ENCODE measurements around the gene CSF1R. TPM values are rescaled to one million over a fixed set of nuclear protein-coding genes. Genes with fewer than 3 reads are reported as not detected.

CSF1R gene
- total RNA-seq, 1 experiment from 2014 or later = 1.2 TPM

- no peaks in the 10 kb centered on the region for H3K9me3 ChIP-seq (replicated peaks)
- no peak for DNase-seq (ENCODE audit: low read depth in 1 of 2, low spot score in 2 of 2)
- no peak overlapping the region for H3K4me3 ChIP-seq
- peaks cover 11% of the 10 kb centered on the region for H3K4me1 ChIP-seq (replicated peaks)
- no peak overlapping the region for H3K27ac ChIP-seq
- peaks cover 93% of the 10 kb centered on the region for H3K36me3 ChIP-seq
- H3K27me3 ChIP-seq (replicated peaks) = no peaks in the 10 kb centered on the region
These were observed 39.0 kb upstream of the CSF1R start for GRCh38 chr5:150125334-150125733.

- no peaks in the 10 kb centered on the region for H3K27me3 ChIP-seq (replicated peaks)
- peaks cover 3% of the 10 kb centered on the region for H3K4me1 ChIP-seq (replicated peaks)
- H3K27ac ChIP-seq = no peak overlapping the region
- peaks cover 93% of the 10 kb centered on the region for H3K36me3 ChIP-seq
- DNase-seq (ENCODE audit: low read depth in 1 of 2, low spot score in 2 of 2) = no peak
- no peaks in the 10 kb centered on the region for H3K9me3 ChIP-seq (replicated peaks)
- no peak overlapping the region for H3K4me3 ChIP-seq
These were observed 38.2 kb upstream of the CSF1R start for GRCh38 chr5:150124596-150124995.

- H3K9me3 ChIP-seq (replicated peaks) = no peaks in the 10 kb centered on the region
- no peak overlapping the region for H3K4me3 ChIP-seq
- no peaks in the 10 kb centered on the region for H3K4me1 ChIP-seq (replicated peaks)
- H3K27ac ChIP-seq = no peak overlapping the region
- H3K27me3 ChIP-seq (replicated peaks) = no peaks in the 10 kb centered on the region
- no peak for DNase-seq (ENCODE audit: low read depth in 1 of 2, low spot score in 2 of 2)
- H3K36me3 ChIP-seq = peaks cover 93% of the 10 kb centered on the region
These were observed 37.8 kb upstream of the CSF1R start for GRCh38 chr5:150124111-150124557.

GRCh38 chr5:150123542-150123941 is 37.2 kb upstream of the CSF1R start:
- no peak for DNase-seq (ENCODE audit: low read depth in 1 of 2, low spot score in 2 of 2)
- H3K27me3 ChIP-seq (replicated peaks) = no peaks in the 10 kb centered on the region
- no peaks in the 10 kb centered on the region for H3K4me1 ChIP-seq (replicated peaks)
- no peak overlapping the region for H3K4me3 ChIP-seq
- peaks cover 93% of the 10 kb centered on the region for H3K36me3 ChIP-seq
- H3K9me3 ChIP-seq (replicated peaks) = no peaks in the 10 kb centered on the region
- no peak overlapping the region for H3K27ac ChIP-seq

- no peak overlapping the region for H3K27ac ChIP-seq
- no peaks in the 10 kb centered on the region for H3K27me3 ChIP-seq (replicated peaks)
These were observed 36.5 kb upstream of the CSF1R start for GRCh38 chr5:150122536-150123481.

GRCh38 chr5:150122158-150122510 is 35.8 kb upstream of the CSF1R start:
- no peak for DNase-seq (ENCODE audit: low read depth in 1 of 2, low spot score in 2 of 2)
- Histone ChIP-seq H3K36me3 (peaks cover 96% of the 10 kb centered on the region), H3K27me3 (replicated peaks) (no peaks in the 10 kb centered on the region), H3K4me1 (replicated peaks) (no peaks in the 10 kb centered on the region), H3K27ac (no peak overlapping the region), H3K4me3 (no peak overlapping the region), H3K9me3 (replicated peaks) (no peaks in the 10 kb centered on the region)

More at GRCh38 chr5:150122536-150123481, 36.5 kb upstream of the CSF1R start:
- Histone ChIP-seq H3K4me3 (no peak overlapping the region), H3K9me3 (replicated peaks) (no peaks in the 10 kb centered on the region), H3K36me3 (peaks cover 93% of the 10 kb centered on the region), H3K4me1 (replicated peaks) (no peaks in the 10 kb centered on the region)
- no peak for DNase-seq (ENCODE audit: low read depth in 1 of 2, low spot score in 2 of 2)

- peaks cover 96% of the 10 kb centered on the region for H3K36me3 ChIP-seq
These were observed 35.2 kb upstream of the CSF1R start for GRCh38 chr5:150121448-150122157.

GRCh38 chr5:150120617-150121447 is 34.5 kb upstream of the CSF1R start:
- H3K4me3 ChIP-seq = no peak overlapping the region
- DNase-seq (ENCODE audit: low read depth in 1 of 2, low spot score in 2 of 2) = peak in 1 of 2 experiments; percentile 45
- no peak overlapping the region for H3K27ac ChIP-seq
- H3K27me3 ChIP-seq (replicated peaks) = no peaks in the 10 kb centered on the region
- H3K4me1 ChIP-seq (replicated peaks) = no peaks in the 10 kb centered on the region
- no peaks in the 10 kb centered on the region for H3K9me3 ChIP-seq (replicated peaks)
- peaks cover 94% of the 10 kb centered on the region for H3K36me3 ChIP-seq

More at GRCh38 chr5:150121448-150122157, 35.2 kb upstream of the CSF1R start:
- no peaks in the 10 kb centered on the region for H3K27me3 ChIP-seq (replicated peaks)
- no peak overlapping the region for H3K27ac ChIP-seq
- no peak overlapping the region for H3K4me3 ChIP-seq
- DNase-seq (ENCODE audit: low read depth in 1 of 2, low spot score in 2 of 2) = no peak
- no peaks in the 10 kb centered on the region for H3K4me1 ChIP-seq (replicated peaks)
- H3K9me3 ChIP-seq (replicated peaks) = no peaks in the 10 kb centered on the region

- Histone ChIP-seq H3K4me1 (replicated peaks) (no peaks in the 10 kb centered on the region), H3K27me3 (replicated peaks) (no peaks in the 10 kb centered on the region), H3K36me3 (peaks cover 94% of the 10 kb centered on the region), H3K9me3 (replicated peaks) (no peaks in the 10 kb centered on the region), H3K4me3 (no peak overlapping the region), H3K27ac (no peak overlapping the region)
- DNase-seq (ENCODE audit: low read depth in 1 of 2, low spot score in 2 of 2) = peak in 1 of 2 experiments; percentile 41
These were observed 33.7 kb upstream of the CSF1R start for GRCh38 chr5:150120062-150120441.

GRCh38 chr5:150119421-150120061 is 33.2 kb upstream of the CSF1R start:
- Histone ChIP-seq H3K27me3 (replicated peaks) (no peaks in the 10 kb centered on the region), H3K9me3 (replicated peaks) (no peaks in the 10 kb centered on the region), H3K4me1 (replicated peaks) (no peaks in the 10 kb centered on the region), H3K27ac (no peak overlapping the region), H3K4me3 (no peak overlapping the region), H3K36me3 (peaks cover 97% of the 10 kb centered on the region)
- DNase-seq (ENCODE audit: low read depth in 1 of 2, low spot score in 2 of 2) = peak in 1 of 2 experiments; percentile 44

GRCh38 chr5:150118561-150119229 is 32.3 kb upstream of the CSF1R start:
- Histone ChIP-seq H3K9me3 (replicated peaks) (no peaks in the 10 kb centered on the region), H3K4me3 (no peak overlapping the region), H3K27me3 (replicated peaks) (no peaks in the 10 kb centered on the region), H3K27ac (no peak overlapping the region), H3K36me3 (peaks cover 97% of the 10 kb centered on the region), H3K4me1 (replicated peaks) (no peaks in the 10 kb centered on the region)
- DNase-seq (ENCODE audit: low read depth in 1 of 2, low spot score in 2 of 2) = peak in 1 of 2 experiments; percentile 42

- no peaks in the 10 kb centered on the region for H3K9me3 ChIP-seq (replicated peaks)
- DNase-seq (ENCODE audit: low read depth in 1 of 2, low spot score in 2 of 2) = peak in 1 of 2 experiments; percentile 42
- peaks cover 98% of the 10 kb centered on the region for H3K36me3 ChIP-seq
- H3K4me1 ChIP-seq (replicated peaks) = peaks cover 6% of the 10 kb centered on the region
- no peaks in the 10 kb centered on the region for H3K27me3 ChIP-seq (replicated peaks)
- no peak overlapping the region for H3K27ac ChIP-seq
- no peak overlapping the region for H3K4me3 ChIP-seq
These were observed 31.7 kb upstream of the CSF1R start for GRCh38 chr5:150117945-150118560.

All from SJSA1 (cell line).